Gastrocnemius medialis (tissue), 4 donors: ENCODE results near the gene ETV6.

Source experiments
- CTCF ChIP-seq, 5 experiments: fragments of 450-650 bp in 3 of 5; fragments of 200-600 bp in 2 of 5; sonication (generic) in 2 of 5; IDR thresholded peaks in 4 of 5; conservative IDR thresholded peaks in 1 of 5; 1 replicate in 4 of 5; 2 replicates in 1 of 5; pipeline ENCODE4 v1.5.1; 2016 to 2019; ENCODE audit warnings: antibody characterized with exemption in 5 of 5, mild to moderate bottlenecking in 3 of 5, moderate library complexity in 3 of 5
- POLR2A ChIP-seq, 2 donors: fragments of 450-650 bp; IDR thresholded peaks; one replicate each; pipeline ENCODE4 v1.6.1; 2017; ENCODE audit warnings: antibody characterized with exemption in 2 of 2, mild to moderate bottlenecking in 2 of 2, moderate library complexity in 2 of 2

- TF ChIP-seq CTCF (IDR thresholded peaks at IDR 0.05 in 4 of 5, conservative IDR thresholded peaks at IDR 0.05 in 1 of 5) (no peak), POLR2A (IDR thresholded peaks at IDR 0.05) (no peak)
These were observed 26.1 kb upstream of the ETV6 start for GRCh38 chr12:11623382-11623781.
